ENCODE results near the gene MEIOB. TPM values are rescaled to one million over a fixed set of nuclear protein-coding genes. Genes with fewer than 3 reads are reported as not detected.

MEIOB gene
- polyA plus RNA-seq, 2 donors, result 0.08 TPM; not detected in 1

- no peak overlapping the region for H3K4me3 ChIP-seq (ENCODE audit: low read depth in 1 of 2, low read length in 2 of 2)
- no peaks in the 10 kb centered on the region for H3K9me3 ChIP-seq (ENCODE audit: control insufficient read depth in 2 of 2, insufficient read depth in 1 of 2, low read depth in 1 of 2, low read length in 1 of 2)
- no peaks in the 10 kb centered on the region for H3K36me3 ChIP-seq (ENCODE audit: control insufficient read depth in 2 of 2, insufficient read depth in 2 of 2, low read length in 1 of 2)
- no peaks in the 10 kb centered on the region for H3K27me3 ChIP-seq (ENCODE audit: control insufficient read depth in 1 of 2, insufficient read depth in 2 of 2, low read length in 2 of 2)
- peaks cover 0 to 21% of the 10 kb centered on the region in 2 donors for H3K4me1 ChIP-seq (ENCODE audit: control insufficient read depth in 2 of 2, insufficient read depth in 2 of 2, low read length in 1 of 2)
- WGBS, 2 donors, result 70 to 71% methylated on average over 17 of the region's 17 CpGs
- H3K27ac ChIP-seq (ENCODE audit: low read depth in 2 of 2, low read length in 1 of 2), result no peak overlapping the region
Observed at GRCh38 chr16:1908184-1908583, 36.2 kb upstream of the MEIOB start.

GRCh38 chr16:1907226-1907860 is 35.4 kb upstream of the MEIOB start:
- 74 to 75% methylated on average over 13 to 17 of the region's 17 CpGs for WGBS, 2 donors
- no peaks in the 10 kb centered on the region for H3K9me3 ChIP-seq (ENCODE audit: control insufficient read depth in 2 of 2, insufficient read depth in 1 of 2, low read depth in 1 of 2, low read length in 1 of 2)
- H3K27ac ChIP-seq (ENCODE audit: low read depth in 2 of 2, low read length in 1 of 2), result no peak overlapping the region
- H3K27me3 ChIP-seq (ENCODE audit: control insufficient read depth in 1 of 2, insufficient read depth in 2 of 2, low read length in 2 of 2), result no peaks in the 10 kb centered on the region
- no peak overlapping the region for H3K4me3 ChIP-seq (ENCODE audit: low read depth in 1 of 2, low read length in 2 of 2)
- H3K4me1 ChIP-seq (ENCODE audit: control insufficient read depth in 2 of 2, insufficient read depth in 2 of 2, low read length in 1 of 2), result peaks cover 0 to 18% of the 10 kb centered on the region in 2 donors
- H3K36me3 ChIP-seq (ENCODE audit: control insufficient read depth in 2 of 2, insufficient read depth in 2 of 2, low read length in 1 of 2), result no peaks in the 10 kb centered on the region

- H3K27me3 ChIP-seq (ENCODE audit: control insufficient read depth in 1 of 2, insufficient read depth in 2 of 2, low read length in 2 of 2), result no peaks in the 10 kb centered on the region
- no peaks in the 10 kb centered on the region for H3K36me3 ChIP-seq (ENCODE audit: control insufficient read depth in 2 of 2, insufficient read depth in 2 of 2, low read length in 1 of 2)
- peaks cover 0 to 14% of the 10 kb centered on the region in 2 donors for H3K4me1 ChIP-seq (ENCODE audit: control insufficient read depth in 2 of 2, insufficient read depth in 2 of 2, low read length in 1 of 2)
- WGBS, 2 donors, result 80 to 89% methylated on average over 5 of the region's 5 CpGs
- H3K27ac ChIP-seq (ENCODE audit: low read depth in 2 of 2, low read length in 1 of 2), result no peak overlapping the region
- no peak overlapping the region for H3K4me3 ChIP-seq (ENCODE audit: low read depth in 1 of 2, low read length in 2 of 2)
- H3K9me3 ChIP-seq (ENCODE audit: control insufficient read depth in 2 of 2, insufficient read depth in 1 of 2, low read depth in 1 of 2, low read length in 1 of 2), result no peaks in the 10 kb centered on the region
Observed at GRCh38 chr16:1906846-1907165, 34.8 kb upstream of the MEIOB start.

GRCh38 chr16:1906055-1906845 is 34.3 kb upstream of the MEIOB start:
- Histone ChIP-seq H3K9me3 (ENCODE audit: control insufficient read depth in 2 of 2, insufficient read depth in 1 of 2, low read depth in 1 of 2, low read length in 1 of 2) (no peaks in the 10 kb centered on the region), H3K36me3 (ENCODE audit: control insufficient read depth in 2 of 2, insufficient read depth in 2 of 2, low read length in 1 of 2) (no peaks in the 10 kb centered on the region), H3K27me3 (ENCODE audit: control insufficient read depth in 1 of 2, insufficient read depth in 2 of 2, low read length in 2 of 2) (no peaks in the 10 kb centered on the region), H3K4me3 (ENCODE audit: low read depth in 1 of 2, low read length in 2 of 2) (no peak overlapping the region), H3K27ac (ENCODE audit: low read depth in 2 of 2, low read length in 1 of 2) (no peak overlapping the region), H3K4me1 (ENCODE audit: control insufficient read depth in 2 of 2, insufficient read depth in 2 of 2, low read length in 1 of 2) (peaks cover 0 to 10% of the 10 kb centered on the region in 2 donors)
- 27 to 39% methylated on average over 30 to 31 of the region's 31 CpGs for WGBS, 2 donors

- no peaks in the 10 kb centered on the region for H3K36me3 ChIP-seq (ENCODE audit: control insufficient read depth in 2 of 2, insufficient read depth in 2 of 2, low read length in 1 of 2)
- H3K4me3 ChIP-seq (ENCODE audit: low read depth in 1 of 2, low read length in 2 of 2), result no peak overlapping the region
- H3K27ac ChIP-seq (ENCODE audit: low read depth in 2 of 2, low read length in 1 of 2), result no peak overlapping the region
- H3K27me3 ChIP-seq (ENCODE audit: control insufficient read depth in 1 of 2, insufficient read depth in 2 of 2, low read length in 2 of 2), result no peaks in the 10 kb centered on the region
- H3K9me3 ChIP-seq (ENCODE audit: control insufficient read depth in 2 of 2, insufficient read depth in 1 of 2, low read depth in 1 of 2, low read length in 1 of 2), result no peaks in the 10 kb centered on the region
- no peaks in the 10 kb centered on the region for H3K4me1 ChIP-seq (ENCODE audit: control insufficient read depth in 2 of 2, insufficient read depth in 2 of 2, low read length in 1 of 2)
- WGBS, 2 donors, result 67 to 73% methylated on average over 22 of the region's 22 CpGs
Observed at GRCh38 chr16:1903845-1904840, 32.2 kb upstream of the MEIOB start.

GRCh38 chr16:1903220-1903574 is 31.2 kb upstream of the MEIOB start:
- WGBS, 2 donors, result 65 to 71% methylated on average over 13 of the region's 13 CpGs
- H3K36me3 ChIP-seq (ENCODE audit: control insufficient read depth in 2 of 2, insufficient read depth in 2 of 2, low read length in 1 of 2), result no peaks in the 10 kb centered on the region
- H3K4me1 ChIP-seq (ENCODE audit: control insufficient read depth in 2 of 2, insufficient read depth in 2 of 2, low read length in 1 of 2), result no peaks in the 10 kb centered on the region
- no peak overlapping the region for H3K27ac ChIP-seq (ENCODE audit: low read depth in 2 of 2, low read length in 1 of 2)
- H3K9me3 ChIP-seq (ENCODE audit: control insufficient read depth in 2 of 2, insufficient read depth in 1 of 2, low read depth in 1 of 2, low read length in 1 of 2), result no peaks in the 10 kb centered on the region
- H3K4me3 ChIP-seq (ENCODE audit: low read depth in 1 of 2, low read length in 2 of 2), result no peak overlapping the region
- H3K27me3 ChIP-seq (ENCODE audit: control insufficient read depth in 1 of 2, insufficient read depth in 2 of 2, low read length in 2 of 2), result no peaks in the 10 kb centered on the region

GRCh38 chr16:1902547-1903219 is 30.7 kb upstream of the MEIOB start:
- no peaks in the 10 kb centered on the region for H3K9me3 ChIP-seq (ENCODE audit: control insufficient read depth in 2 of 2, insufficient read depth in 1 of 2, low read depth in 1 of 2, low read length in 1 of 2)
- H3K27me3 ChIP-seq (ENCODE audit: control insufficient read depth in 1 of 2, insufficient read depth in 2 of 2, low read length in 2 of 2), result no peaks in the 10 kb centered on the region
- WGBS, 2 donors, result 82 to 84% methylated on average over 20 of the region's 20 CpGs
- no peaks in the 10 kb centered on the region for H3K4me1 ChIP-seq (ENCODE audit: control insufficient read depth in 2 of 2, insufficient read depth in 2 of 2, low read length in 1 of 2)
- no peak overlapping the region for H3K4me3 ChIP-seq (ENCODE audit: low read depth in 1 of 2, low read length in 2 of 2)
- H3K36me3 ChIP-seq (ENCODE audit: control insufficient read depth in 2 of 2, insufficient read depth in 2 of 2, low read length in 1 of 2), result no peaks in the 10 kb centered on the region
- no peak overlapping the region for H3K27ac ChIP-seq (ENCODE audit: low read depth in 2 of 2, low read length in 1 of 2)

- no peaks in the 10 kb centered on the region for H3K9me3 ChIP-seq (ENCODE audit: control insufficient read depth in 2 of 2, insufficient read depth in 1 of 2, low read depth in 1 of 2, low read length in 1 of 2)
- no peak overlapping the region for H3K4me3 ChIP-seq (ENCODE audit: low read depth in 1 of 2, low read length in 2 of 2)
- peaks cover 0 to 6% of the 10 kb centered on the region in 2 donors for H3K4me1 ChIP-seq (ENCODE audit: control insufficient read depth in 2 of 2, insufficient read depth in 2 of 2, low read length in 1 of 2)
- WGBS, 2 donors, result 42 to 47% methylated on average over 9 of the region's 9 CpGs
- no peaks in the 10 kb centered on the region for H3K27me3 ChIP-seq (ENCODE audit: control insufficient read depth in 1 of 2, insufficient read depth in 2 of 2, low read length in 2 of 2)
- H3K27ac ChIP-seq (ENCODE audit: low read depth in 2 of 2, low read length in 1 of 2), result peak overlapping the region in 1 of 2 donors; percentile 13
- H3K36me3 ChIP-seq (ENCODE audit: control insufficient read depth in 2 of 2, insufficient read depth in 2 of 2, low read length in 1 of 2), result no peaks in the 10 kb centered on the region
Observed at GRCh38 chr16:1900452-1900774, 28.4 kb upstream of the MEIOB start.
